ENCODE measurements around the gene CACNA1C.
A peak's percentile ranks its signal among the peaks of the same experiment; 100 is the strongest.
"Not testable (repeated sequence)": the region's sequence is repeated elsewhere in the genome, so short reads cannot be mapped to it uniquely, and the experiment has no call there.

Gene CACNA1C

GRCh38 chr12:2110127-2110526 lies 57.3 kb downstream of the CACNA1C start:
- DNase-seq: no peak

GRCh38 chr12:2110849-2111566 lies 58.2 kb downstream of the CACNA1C start:
- no peak for DNase-seq

- no peak for DNase-seq
Observed at GRCh38 chr12:2111826-2112225, 59.0 kb downstream of the CACNA1C start.

GRCh38 chr12:2112401-2112800 lies 59.6 kb downstream of the CACNA1C start:
- no peak for DNase-seq

GRCh38 chr12:2113119-2113912 lies 60.5 kb downstream of the CACNA1C start:
- no peak for DNase-seq

- no peak for DNase-seq
Observed at GRCh38 chr12:2114071-2114470, 61.3 kb downstream of the CACNA1C start.

GRCh38 chr12:2115101-2115845 lies 62.5 kb downstream of the CACNA1C start:
- DNase-seq: no peak

GRCh38 chr12:2117541-2117940 lies 64.8 kb downstream of the CACNA1C start:
- DNase-seq: no peak

- DNase-seq: no peak
Observed at GRCh38 chr12:2118061-2118460, 65.3 kb downstream of the CACNA1C start.

GRCh38 chr12:2118481-2119255 lies 65.9 kb downstream of the CACNA1C start:
- no peak for DNase-seq

GRCh38 chr12:2119266-2119665 lies 66.5 kb downstream of the CACNA1C start:
- DNase-seq: no peak

- DNase-seq: no peak
Observed at GRCh38 chr12:2120982-2121758, 68.4 kb downstream of the CACNA1C start.

- DNase-seq: no peak
Observed at GRCh38 chr12:2124466-2125023, 71.8 kb downstream of the CACNA1C start.

GRCh38 chr12:2125651-2126522 lies 73.1 kb downstream of the CACNA1C start:
- DNase-seq: peak in 2 of 58 donors; percentile 10 to 14

GRCh38 chr12:2126676-2127406 lies 74.1 kb downstream of the CACNA1C start:
- DNase-seq: no peak

GRCh38 chr12:2129076-2129475 lies 76.3 kb downstream of the CACNA1C start:
- DNase-seq: no peak

- not testable (repeated sequence) for DNase-seq
Observed at GRCh38 chr12:2135661-2136418, 83.1 kb downstream of the CACNA1C start.

- DNase-seq: no peak
Observed at GRCh38 chr12:2136901-2137300, 84.1 kb downstream of the CACNA1C start.

All from anterior cingulate cortex (tissue), 58 donors.